NCI-H1930 (cell line): ENCODE results near the gene AMZ1.
"Not testable (repeated sequence)": the region's sequence is repeated elsewhere in the genome, so short reads cannot be mapped to it uniquely, and the experiment has no call there.

Experiments used
- DNase-seq, 2 experiments: peaks; one replicate each; lab custom pipeline; 2025; lab: John Stamatoyannopoulos, UW

Gene AMZ1

DNA sequence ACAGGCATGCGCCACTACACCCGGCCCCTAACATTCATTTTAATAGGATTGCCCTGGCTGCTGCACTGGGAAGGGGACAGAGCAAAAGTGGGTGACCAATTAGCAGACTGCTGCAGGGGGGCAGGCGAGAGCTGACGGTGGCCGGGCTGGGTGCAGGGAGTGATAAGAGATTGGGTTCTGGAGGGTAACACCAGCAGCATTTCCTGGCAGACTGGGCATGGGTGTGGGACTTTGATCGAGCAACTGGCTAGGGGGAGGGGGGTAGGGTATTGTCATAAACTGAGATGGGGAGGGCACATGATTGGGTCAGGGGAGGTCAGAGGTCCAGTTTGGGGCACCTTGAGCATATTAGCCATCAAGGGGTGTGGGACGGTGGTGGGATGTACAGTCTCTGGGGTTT lies 20.2 kb upstream of the AMZ1 start:
- DNase-seq, result no peak

DNA sequence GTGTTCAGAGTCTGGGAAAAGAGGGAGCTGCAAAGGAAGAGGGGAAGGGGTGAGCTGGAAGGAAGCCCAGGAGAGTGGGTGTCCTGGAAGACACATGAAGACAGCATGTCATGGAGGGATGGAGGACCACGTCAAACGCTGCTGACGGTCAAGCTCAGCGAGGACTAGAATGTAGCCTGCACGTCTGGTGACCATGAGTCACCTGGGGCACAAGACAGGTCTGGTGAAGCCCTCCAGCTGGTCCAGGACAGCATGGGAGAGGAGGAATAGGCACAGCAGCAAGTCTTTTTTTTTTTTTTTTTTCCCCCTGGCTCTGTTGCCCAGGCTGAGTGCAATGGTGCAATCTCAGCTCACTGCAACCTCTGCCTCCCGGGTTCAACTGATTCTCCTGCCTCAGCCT lies 19.6 kb upstream of the AMZ1 start:
- no peak for DNase-seq

DNA sequence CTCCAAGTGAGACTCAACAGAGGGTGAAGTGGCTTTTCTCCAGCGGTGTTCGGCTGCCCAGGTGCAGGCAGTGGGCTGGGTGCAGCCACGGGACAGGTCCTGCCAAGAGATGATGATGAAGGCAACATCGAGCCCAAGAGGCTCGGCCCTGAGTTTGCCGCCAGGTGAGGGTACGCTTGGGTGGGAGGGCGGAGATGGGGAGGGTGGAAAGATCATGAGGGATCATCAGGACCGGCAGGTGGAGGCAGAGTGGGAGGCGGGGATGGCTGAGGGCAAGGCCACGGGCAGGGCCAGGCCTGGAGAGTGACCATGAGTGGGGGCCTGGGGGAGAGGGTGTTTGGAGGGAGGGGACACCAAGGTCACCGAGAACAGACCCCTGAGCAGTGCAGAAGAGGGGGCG lies 17.8 kb upstream of the AMZ1 start:
- no peak for DNase-seq

DNA sequence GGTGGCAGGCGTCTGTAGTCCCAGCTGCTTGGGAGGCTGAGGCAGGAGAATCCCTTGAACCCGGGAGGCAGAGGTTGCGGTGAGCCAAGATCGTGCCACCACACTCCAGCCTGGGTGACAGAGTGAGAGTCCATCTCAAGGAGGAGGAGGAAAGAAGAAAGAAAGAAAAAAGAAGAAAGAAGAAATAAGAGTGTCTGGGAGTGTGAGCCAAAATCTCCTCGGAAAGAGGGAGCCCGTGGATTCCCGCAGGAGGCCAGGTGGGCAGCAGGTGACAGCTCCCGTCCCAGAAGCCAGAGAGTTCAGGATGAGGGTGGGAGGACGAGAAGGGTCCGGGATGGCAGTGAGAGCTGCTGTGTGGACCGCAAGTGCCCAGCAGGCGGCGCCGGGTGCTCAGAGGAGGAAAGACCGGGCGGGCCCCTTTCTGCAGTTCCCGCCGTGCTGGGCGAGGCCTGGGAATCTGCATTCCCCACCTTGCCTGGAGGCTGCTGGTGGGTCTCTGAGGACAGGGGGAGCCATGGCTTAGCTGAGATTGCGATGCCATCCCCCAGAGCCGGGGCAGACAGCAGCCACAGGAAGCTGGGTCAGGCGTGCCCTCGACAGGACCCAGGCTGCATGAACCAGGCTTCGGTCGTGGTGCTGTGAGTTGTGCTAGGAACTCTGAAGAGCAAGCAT lies 17.1 kb upstream of the AMZ1 start:
- DNase-seq, result peak; percentile 37 to 44

DNA sequence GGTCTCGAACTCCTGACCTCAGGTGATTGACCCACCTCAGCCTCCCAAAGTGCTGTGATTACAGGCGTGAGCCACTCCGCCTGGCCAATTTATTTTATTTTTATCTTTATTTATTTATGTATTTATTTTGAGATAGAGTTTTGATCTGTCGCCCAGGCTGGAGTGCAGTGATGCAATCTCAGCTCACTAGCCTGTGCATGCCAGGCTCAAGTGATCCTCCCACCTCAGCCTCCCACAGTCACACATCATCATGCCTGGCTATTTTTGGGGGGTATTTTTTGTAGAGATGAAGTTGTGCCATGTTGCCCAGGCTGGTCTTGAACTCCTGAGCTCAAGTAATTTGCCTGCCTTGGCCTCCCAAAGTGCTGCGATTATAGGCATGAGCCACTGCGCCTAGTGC lies 14.8 kb upstream of the AMZ1 start:
- not testable (repeated sequence) for DNase-seq

DNA sequence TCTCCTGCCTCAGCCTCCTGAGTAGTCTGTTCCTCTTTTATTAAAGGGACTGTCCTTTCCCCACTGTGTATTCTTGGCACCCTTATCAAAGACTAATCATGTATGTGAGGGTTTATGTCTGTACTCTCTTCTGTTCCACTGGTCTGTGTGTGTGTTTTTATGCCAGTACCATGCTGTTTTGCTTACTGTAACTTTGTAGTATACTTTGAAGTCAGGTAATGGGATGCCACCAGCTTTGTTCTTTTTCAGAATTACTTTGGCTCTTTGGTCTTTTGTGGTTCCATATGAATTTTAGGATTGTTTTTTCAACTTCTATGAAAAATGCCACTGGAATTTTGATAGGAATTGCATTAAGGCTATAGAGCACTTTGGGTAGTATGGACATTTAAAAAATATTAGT lies 14.1 kb upstream of the AMZ1 start:
- no peak for DNase-seq

DNA sequence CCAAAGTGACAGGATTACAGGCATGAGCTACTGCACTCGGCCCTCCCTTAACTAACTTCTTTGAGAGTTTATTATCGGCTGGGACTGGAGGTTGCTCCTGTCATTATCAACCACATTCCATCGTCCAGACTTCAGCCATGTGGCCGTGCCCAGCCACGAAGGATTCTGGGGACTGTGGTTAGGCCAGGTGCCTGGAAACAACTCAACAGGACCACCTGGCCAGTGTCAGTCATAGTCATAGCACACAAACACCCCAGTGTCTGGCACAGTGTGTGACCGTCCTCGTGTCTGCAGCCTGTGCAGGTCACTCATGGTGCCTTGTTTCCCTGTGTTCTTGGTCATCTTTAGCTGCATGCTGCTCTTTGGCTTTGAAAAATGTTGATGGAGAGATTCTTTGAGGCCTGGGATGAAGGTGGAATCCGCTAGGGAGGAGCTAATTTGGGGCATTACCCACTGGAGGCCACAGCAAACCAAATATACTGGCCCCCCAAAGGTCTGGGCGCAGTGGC lies 12.7 kb upstream of the AMZ1 start:
- DNase-seq, result no peak

DNA sequence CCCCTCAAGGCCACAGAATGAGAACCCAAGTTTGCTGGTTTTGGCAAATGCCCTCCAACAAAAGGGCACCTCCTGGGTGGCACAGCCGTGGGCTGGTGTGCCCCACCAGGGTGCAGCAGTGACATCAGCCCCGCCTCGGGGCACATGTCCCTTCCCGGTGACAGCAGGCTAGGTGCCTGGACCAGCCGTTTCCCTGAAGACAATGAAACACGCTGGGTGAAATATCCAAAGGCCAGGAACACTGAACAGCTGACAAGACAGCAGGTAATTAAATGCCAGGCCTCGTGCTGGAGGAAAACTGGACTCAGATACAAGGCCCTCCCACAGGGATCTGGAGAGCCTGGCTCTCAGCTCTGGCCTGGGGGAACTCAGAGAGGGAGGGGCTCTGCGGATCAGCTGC lies 11.4 kb upstream of the AMZ1 start:
- not testable (repeated sequence) for DNase-seq

DNA sequence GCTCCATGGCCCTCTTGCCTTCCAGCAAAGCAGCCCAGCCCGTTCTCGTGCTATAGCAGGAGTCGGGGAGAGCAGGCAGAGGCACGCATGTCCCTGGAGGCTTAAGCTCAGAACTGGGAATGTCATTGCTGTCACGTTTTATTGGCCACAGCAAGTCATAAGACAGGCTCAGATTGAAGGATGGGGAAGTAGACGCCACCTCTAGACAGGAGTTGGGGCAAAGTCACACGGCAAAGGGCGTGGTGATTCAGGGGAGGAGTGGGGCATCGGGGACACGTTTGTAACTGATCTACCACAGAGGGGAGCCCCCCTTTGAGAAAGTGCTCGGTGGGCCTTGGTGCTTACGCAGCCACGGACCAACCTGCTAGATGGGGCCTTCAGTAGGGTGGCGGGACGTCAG lies 9.5 kb upstream of the AMZ1 start:
- not testable (repeated sequence) for DNase-seq

DNA sequence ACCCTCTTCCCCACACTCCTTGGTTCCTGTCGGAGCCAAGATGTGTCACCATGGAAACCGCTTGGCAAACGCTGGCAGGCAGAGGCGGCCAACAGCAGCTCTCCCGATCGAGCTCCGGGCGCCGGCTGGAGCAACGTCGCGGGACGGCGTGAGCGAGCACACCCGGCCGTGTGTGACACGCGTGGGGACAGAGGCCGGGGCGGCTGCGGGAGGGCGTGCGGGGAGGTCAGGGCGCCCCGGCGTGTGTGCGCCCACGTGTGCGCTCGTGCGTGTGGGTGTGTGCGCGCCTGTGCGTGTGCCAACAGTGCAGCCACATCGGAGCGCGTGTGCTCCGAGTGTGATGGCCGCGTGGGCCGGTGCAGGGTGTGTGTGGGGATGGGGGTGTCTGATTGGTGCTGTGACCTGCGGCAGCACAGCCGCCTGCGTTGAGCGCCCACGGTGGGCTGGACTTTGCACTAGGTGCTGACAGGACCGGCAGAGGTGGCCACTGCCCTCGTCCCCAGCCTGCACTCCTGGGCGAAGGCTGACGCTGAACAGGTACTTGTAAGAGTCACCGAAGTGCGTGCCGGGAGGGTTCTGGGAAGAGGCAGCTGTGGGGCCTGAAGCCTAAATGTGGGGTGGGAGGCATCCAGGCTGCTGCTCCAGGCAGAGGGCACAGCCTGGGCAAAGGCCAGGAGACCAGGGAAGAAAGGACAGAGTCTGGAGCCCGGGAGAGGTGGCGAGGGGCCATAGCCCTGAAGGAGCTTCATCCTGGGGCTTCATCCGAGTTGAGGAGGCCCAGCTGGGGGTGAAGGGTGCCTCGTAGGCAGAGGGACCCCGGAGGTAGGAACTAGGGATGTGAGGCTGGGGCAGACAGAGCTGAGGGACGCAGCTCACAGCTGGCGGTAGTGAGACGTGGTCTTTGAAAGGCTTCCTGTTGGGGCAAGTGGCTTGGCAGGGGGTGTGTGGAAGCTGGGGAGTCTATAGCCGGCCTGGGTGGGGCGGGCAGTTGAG lies 8.6 kb upstream of the AMZ1 start:
- DNase-seq, result not testable (repeated sequence)

DNA sequence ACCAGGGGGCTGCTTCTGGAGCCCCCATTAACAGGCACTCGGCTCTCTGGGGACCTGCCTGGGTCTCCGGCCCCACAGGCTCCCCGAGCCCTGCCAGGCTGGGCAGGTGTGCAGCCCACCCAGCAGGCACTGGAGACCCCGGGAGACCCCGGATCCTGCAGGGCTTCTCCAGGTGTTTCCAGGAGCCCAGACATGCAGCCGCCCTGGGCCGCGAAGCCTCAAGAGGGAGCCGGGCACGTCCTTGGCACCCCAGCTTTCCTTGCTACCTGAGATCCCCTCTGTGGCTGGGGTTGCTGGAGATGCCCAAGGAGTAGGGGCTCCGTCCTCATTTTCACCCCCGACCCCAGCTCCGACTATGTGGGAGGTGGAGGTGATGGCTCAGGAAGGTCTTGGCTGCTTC lies 7.7 kb upstream of the AMZ1 start:
- no peak for DNase-seq

DNA sequence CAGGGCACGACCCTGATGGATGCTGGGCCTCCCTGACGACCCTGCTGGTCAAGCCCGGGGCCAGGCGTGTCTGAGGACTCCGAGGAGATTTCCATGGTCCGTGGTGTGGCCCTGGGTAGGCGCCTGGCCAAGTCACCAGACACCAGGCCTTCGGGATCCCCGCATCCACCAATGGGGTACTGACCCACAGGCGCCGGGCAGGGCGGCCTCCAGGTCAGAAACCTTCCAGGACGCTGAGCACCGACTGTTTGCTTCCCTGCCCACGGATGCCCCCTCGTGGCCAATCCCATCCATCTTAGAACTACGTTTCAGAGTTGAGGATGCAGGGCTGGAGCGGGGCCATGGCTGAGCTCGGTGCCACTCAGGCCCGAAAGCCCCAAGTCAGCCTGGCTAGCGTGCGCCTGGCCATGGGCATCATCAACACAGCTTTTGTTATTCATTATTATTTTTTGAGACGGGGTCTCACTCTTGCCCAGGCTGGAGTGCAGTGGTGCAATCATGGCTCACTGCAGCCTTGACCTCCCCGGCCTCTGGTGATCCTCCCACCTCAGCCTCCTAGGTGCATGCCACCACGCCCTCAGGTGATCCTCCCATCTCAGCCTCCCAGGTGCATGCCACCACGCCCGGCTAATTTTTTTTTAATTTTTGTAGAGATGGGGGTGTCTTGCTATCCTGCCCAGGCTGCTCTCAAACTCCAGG lies 7.1 kb upstream of the AMZ1 start:
- DNase-seq, result peak in 1 of 2 experiments; percentile 47

DNA sequence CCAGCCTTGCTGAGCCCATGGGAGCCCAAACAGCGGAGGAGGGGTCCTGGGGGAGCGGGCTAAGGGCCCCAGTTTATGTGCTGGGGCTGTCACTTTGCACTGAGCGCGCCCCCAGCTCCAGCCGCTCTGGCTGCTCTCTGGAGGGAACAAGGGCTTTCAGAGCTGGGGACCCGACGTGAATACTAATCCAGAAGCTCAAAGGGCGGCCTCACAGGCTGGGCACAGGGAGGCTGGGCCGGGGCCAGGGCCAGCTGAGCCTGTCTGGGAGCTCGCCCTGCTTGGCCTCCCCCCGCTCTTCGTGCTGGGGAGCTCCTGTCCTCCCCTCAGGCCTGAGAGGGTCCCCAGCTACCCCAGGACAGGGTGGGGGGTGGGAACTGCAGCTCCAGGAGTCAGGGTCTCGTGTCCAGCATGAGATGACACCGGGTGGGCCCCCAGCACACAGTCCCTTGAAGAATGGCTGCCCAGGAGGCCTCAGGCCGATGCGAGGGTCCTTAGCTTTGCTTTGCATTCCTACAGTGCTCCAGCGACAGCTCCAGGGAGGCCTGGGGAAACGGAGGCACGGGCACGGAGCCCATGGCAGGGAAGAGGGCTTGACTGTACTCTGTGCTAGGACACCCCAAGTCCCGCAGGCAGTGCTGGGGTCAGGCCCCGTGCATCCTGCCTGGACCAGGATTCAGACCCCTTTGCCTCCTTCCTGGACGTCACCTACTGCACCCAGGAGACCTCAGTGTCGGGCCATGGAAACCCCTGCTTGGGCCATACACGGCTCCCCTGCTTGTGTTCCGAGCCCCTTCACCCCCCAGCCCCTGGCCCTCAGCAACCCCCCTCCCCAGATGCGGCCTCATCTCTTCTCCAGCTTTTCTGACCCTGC lies 5.8 kb upstream of the AMZ1 start:
- DNase-seq, result no peak

DNA sequence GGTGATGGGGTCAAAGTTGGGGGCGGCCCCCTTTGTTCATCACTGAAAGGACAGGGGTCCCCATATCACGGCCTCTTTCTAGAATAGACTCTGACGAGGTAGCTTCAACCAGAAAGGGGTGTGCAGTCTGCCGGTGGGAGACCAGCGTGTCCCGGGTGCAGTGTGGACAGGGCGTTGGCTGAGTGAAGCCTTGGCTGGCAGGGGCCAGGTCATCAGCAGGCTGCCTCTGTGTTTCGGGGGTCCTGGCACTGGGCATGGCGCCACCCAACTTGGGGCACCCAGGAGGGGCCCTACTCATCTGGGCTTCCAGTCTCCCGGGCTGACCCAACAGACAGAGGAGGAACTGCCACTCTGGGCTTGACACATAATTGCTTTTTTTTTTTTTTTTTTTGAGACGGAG lies 3.5 kb upstream of the AMZ1 start:
- DNase-seq, result no peak

DNA sequence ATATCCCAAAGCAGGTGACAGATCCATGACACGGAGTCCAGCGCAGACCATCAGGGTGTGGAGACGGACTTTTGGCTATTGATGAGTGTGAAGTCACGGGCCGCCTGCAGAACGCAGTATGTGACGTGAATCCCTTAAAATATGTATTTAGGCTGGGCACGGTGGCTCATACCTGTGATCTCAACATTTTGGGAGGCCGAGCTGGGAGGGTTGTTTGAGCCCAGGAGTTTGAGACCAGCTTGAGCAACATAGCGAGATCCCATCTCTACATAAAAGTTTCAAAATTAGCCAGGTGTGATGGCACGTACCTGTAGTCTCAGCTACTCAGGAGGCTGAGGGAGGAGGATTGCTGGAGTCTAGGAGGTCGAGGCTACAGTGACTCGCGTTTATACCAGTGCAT lies 1.9 kb upstream of the AMZ1 start:
- DNase-seq, result no peak

DNA sequence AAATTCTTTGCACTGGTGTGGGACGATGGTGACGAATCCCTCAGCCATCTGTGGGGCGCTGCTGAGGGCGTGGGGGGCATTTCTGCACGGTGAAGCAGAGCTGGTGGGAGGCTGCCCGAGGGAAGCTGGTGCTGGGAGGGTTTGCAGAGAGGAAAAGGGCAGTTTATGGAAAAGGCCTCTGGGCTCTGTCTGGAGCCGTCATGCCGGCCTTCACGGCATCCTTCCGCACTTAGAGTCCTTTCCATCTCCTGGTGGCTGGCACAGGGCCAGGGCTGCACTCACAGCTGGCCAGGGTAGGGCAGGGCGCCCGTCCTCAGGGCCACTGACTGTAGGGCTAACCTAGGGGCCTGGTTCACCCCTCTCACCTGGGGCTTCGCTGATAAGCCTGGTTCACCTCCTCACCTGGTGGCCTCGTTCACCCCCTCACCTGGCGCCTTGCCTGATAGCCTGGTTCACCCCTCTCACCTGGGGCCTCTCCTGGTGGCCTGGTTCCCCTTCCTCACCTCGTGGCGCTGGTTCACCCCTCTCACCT lies 598 bp upstream of the AMZ1 start:
- no peak for DNase-seq

DNA sequence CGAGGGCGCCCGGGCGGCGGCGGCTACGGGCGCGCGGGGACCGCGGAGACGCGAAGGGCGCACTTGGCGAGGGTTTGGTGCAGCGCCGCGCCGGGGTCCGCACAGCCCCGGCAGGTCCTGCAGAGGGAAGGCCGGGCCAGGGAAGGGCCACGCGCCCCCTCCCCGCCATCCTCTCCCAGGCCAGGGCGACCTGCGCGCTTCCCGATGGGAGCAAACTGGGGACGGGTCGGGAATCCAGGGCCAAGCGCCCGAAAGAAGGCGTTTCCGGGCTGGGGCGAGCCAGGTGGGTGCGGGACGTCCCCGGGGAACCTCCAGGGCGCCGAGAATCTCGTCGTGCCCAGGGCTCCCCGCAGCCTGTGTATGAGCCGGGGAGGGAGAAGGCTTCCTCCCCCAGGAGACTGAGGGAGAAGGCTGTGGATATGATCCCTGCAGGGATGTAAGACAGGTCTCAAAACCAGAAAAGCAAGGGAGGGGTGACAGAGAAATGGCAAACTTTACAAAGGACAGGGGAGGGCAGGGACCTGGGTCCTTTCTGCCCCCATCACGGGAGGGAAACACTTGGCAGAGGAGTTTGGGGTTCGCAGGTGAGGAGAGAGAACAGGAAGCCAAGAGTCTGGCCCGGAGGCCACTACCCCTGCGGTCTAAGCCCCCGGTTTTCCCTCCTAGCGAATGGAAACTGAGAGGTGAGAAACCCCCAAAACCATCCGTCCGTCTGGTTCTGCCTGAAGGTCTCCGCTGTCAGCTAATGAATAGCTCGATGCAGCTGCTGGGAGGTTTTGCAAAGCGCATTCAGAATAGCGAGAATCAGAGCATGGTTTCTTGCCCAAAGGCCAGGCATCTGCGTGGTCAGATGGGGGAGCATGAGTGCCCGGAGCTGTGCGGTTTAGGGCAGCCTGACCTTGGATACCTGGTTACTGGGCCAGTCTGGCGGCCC lies 674 bp downstream of the AMZ1 start:
- peak in 1 of 2 experiments; percentile 12 for DNase-seq

DNA sequence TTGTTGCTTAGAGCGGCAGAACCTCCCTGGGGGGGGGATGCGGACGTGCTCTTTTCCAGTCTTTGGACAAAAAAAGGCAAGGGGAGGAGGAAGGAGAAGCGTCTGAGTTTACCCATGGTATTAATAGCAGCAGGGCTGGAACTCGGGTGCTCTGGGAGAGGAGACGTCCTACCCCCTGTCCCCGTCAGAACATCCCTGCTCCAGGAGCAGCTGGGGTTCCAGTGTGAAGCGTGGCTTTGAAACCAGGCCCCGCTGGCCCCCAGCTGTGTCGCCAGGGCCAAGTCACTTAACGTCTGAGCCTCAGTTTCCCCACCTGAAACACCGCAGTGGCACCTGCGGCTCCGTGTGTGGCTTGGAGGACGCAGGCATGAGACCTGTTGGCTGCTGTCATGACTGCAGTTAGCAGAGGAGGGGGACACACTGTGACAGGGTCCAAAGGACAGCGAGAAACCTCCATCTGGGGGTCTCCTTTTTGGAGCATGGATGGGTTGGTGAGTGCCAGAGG lies 1.4 kb downstream of the AMZ1 start:
- no peak for DNase-seq

DNA sequence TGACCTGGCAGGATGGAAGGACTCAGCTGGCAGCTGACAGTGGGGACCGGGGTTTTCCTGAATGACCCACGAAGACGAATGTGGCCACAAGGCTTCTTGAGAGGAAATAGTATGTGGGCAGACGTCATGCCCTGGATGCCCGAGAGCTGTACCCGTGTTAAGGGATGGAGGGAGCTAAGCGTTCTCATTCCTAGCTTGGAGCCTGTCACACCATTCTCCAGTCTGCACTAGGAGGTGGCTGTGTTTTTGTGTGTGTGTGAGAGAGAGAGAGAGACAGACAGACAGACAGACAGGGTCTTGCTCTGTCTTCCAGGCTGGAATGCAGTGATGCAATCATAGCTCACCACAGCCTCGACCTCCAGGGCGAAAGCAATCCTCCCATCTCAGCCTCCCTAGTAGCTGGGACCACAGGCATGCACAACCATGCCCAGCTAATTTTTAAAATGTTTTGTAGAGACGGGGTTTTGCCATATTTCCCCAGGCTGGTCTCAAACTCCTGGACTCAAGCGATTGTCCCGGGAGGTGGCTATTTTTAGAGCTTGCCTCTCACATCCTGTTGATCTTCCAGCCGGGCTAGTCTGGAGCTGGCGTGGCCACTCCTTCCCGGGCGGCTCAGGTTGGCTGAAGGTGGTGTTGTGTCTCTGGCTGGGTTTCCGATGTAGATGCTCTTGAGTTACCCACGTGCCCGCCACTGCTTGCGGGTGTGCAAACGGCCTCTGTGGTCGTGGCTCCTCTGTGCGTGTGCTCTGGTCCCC lies 2.1 kb downstream of the AMZ1 start:
- DNase-seq, result no peak
